Left cardiac atrium (tissue), 4 donors: ENCODE data around the gene ZNF787. TPM values are rescaled to one million over a fixed set of nuclear protein-coding genes. Genes with fewer than 3 reads are reported as not detected.
A peak's percentile ranks its signal among the peaks of the same experiment; 100 is the strongest.
"Not testable (repeated sequence)": the region's sequence is repeated elsewhere in the genome, so short reads cannot be mapped to it uniquely, and the experiment has no call there.

ENCODE experiments used
- ATAC-seq, 2 donors: fragments of 200-7000 bp; cut with Tn5 transposase; one replicate each; pipeline ENCODE4 v1.9.1; 2020; ENCODE audit warnings: mild to moderate bottlenecking in 2 of 2, moderate library complexity in 2 of 2
- DNase-seq: peaks from one replicate; pipeline ENCODE4 v3.0.0-alpha.2; 2020
- intact Hi-C, 2 donors: fragments of 100-400 bp; cut with DNase I; formaldehyde crosslinking; loops; one replicate each; pipeline versions ENCODE4 v1.14.1 to v1.15.1; 2022 to 2023
- total RNA-seq, 2 donors: library from RNA; stranded (reverse); fragmentation: NEBNext Ultra II Directional; extraction: Animal tissue kit (Norgen Biotek cat#: 25700); gene quantifications; one replicate each; pipeline ENCODE4 v1.2.1, GENCODE V29; 2021
- donor health status: DM: no; HTN: yes; CAD: no.
- donor health status: DM: no; HTN: yes; CAD: no; lungs with severe emphysema.
- donor health status: DM: yes; HTN: yes; CAD: no.
- donor health status: Dilated cardiomyopathy.

ZNF787 gene
- total RNA-seq, 2 donors from 2014 or later, result 27.5 to 37.9 TPM

- ATAC-seq (peak; percentile 75 to 77), DNase-seq (peak; percentile 60)
- intact Hi-C loops, result no loop called here
These were observed 10.3 kb downstream of the ZNF787 start for GRCh38 chr19:56110515-56111448.

DNA sequence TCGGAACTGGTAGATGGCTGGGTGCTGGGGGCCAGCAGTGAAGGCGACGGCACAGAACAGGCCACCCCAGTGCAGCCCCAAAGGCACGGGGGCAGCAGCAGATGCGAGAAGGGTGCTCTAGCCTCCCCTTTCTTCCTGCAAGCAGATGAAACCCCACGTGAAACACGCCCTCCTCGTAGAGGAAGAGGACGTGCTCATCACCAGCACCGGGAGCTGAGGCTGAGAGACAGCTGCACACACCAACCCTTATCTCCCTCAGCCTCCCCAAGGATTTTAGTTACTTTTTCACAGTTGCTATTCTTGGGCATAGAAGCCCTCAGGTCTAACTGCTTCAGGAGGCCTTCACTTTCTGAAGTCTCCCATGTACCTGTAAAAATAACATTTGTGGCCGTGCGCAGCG, 11.9 kb downstream of the ZNF787 start:
- DNase-seq (no peak), ATAC-seq (peak in 1 of 2 donors; percentile 5)
- intact Hi-C loops, result no loop called here

DNA sequence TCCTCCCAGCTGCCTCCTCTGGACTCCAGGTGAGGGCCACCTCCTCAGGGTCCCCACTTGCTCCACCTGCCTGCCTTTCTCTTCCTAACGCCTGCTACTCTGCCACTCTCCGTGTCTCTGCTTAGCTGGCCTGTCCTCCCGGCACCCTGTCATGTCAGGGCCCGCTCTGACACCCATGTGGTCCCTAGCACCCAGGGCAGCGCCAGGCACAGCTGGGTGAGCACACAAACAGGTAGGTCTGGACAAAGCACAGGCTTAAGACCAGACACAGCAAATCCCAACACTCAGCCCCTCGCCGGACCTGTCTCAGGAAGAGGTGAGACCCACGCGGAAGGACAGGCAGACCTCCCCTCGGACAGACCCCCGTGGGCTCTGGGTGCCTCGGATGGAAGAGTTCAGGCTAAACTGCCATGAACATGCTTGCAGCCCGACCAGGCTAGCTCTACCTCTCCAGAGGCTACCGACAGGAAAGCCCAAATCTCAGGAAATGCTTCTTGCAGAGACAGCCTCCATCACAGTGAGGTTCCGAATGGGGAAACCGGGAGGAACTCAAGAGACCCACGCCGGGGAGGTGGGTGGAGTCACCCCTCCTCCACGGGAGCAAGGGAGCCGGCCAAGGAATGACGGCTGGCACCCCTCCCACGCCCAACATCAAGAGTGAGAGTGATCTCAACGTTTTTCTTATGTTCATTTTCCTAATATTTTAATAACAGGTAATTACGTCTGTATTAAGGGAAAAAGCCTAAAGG, 12.5 kb downstream of the ZNF787 start:
- ATAC-seq, result peak; percentile 31 to 41
- intact Hi-C loops, result no loop called here
- peak; percentile 69 for DNase-seq

GRCh38 chr19:56107626-56108351, 13.3 kb downstream of the ZNF787 start:
- ATAC-seq (peak; percentile 15 to 32), DNase-seq (no peak)
- intact Hi-C loops, result no loop called here

- ATAC-seq (no peak), DNase-seq (no peak)
- intact Hi-C loops, result no loop called here
These were observed 14.1 kb downstream of the ZNF787 start for GRCh38 chr19:56106993-56107392.

DNA sequence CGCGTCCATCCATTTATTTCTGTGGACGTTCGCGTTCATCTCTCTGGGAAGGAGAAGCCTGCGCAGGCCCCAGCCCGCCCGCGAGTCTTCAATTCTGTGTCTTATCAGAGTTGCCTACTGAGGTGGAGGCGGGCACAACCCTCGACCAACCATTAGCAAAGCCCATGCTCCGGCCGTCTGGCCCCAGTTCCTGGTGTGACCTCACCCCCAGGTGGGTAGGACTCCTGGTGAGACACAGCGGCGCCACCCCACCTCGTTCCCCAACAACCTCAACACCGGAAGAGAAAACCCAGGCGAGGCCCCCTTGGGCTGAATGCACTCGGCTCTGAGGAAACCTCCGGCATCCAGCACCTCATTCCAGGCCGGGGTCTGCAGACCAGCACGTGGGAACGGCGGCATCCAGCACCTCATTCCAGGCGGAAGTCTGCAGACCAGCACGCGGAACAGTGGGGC, 14.7 kb downstream of the ZNF787 start:
- no peak for DNase-seq
- ATAC-seq, result no peak
- intact Hi-C loops, result no loop called here

GRCh38 chr19:56105831-56106396, 15.2 kb downstream of the ZNF787 start:
- intact Hi-C loops, ATAC-seq, DNase-seq: not testable (repeated sequence)

DNA sequence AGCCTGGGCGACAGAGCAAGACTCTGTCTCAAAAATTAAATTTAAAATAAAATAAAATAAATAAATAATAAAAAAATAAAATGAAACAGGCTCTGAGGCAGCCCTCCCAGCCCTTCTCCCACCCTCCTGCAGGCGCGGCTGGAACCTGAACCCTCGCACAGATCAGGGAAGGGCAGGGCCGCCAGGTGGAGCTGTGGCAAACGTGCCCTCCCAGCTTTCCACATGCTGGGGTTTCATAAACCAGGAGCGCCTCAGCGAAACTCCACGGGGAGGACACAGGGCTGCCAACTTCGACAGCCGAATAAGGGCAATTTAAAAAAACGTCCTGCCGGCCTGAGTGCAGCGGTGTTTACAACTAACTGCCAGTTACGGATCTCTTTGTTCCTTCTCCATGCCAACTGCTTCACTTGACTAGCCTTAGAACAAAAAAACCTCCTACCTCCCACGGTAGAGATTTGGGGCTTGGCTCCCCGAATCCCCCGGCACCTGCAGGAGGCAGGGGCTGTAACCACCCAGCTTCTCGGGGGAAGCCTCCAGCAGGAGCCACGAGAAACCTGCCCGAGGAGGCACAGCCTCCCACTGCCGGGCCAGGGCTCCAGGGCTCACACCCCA, 15.9 kb downstream of the ZNF787 start:
- peak; percentile 74 for DNase-seq
- intact Hi-C loops, result no loop called here

DNA sequence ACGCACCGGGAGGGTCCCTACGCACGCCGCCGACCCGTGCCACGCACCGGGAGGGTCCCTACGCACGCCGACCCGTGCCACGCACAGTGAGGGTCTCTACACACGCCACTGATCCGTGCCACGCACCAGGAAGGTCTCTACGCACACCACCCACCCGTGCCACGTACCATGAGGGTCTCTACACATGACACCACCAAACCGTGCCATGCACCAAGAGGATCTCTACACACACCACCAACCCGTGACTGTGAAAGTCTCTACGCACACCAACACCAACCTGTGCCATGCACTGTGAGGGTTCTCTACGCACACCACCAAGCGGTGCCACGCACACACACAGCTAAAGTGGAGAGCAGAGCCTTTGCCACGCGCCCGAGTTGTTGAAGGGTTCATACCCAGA, 16.7 kb downstream of the ZNF787 start:
- DNase-seq (no peak), ATAC-seq (no peak)
- intact Hi-C loops, result no loop called here

More for the DNA sequence above, 15.9 kb downstream of the ZNF787 start:
- peak; percentile 48 to 73 for ATAC-seq

- DNase-seq (no peak), ATAC-seq (no peak)
- intact Hi-C loops, result no loop called here
These were observed 18.0 kb downstream of the ZNF787 start for GRCh38 chr19:56103027-56103614.

DNA sequence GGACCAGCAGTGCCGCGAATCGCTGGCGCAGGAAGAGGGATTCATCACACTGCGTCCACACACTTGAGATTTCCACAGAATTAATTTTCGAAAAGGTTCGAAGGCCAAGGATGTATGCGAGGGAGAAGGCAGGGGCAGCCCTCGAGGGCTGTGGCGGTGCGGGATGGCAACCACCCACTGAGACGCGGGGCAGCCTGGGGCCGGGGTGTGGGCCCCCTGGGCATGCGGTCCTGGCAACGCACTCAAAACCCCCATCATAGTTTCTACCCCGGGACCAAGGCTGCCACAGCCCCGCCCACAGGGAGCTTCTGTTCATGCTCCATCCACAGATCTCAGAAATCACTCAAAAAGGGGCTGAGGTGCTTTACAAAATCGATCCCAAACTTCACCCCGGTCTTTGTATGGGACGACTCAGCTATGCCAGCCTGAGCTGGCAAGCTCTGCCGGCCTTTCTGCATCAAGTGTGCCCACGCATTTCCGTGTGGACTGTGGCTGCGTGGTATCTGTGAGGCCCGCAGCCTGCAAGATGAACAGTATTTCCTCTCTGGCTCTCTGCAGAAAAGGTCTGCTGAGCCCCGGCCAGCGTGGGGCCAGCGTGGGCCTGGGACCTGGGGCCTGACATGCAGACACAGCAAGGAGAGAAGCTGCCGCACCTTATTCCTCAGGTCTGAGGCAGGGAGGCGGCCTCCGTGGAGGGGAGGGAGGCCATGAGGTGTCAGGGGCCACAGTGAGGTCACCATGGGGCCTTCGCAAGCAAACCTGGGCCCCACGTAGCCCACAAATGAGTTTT, 19.2 kb downstream of the ZNF787 start:
- intact Hi-C loops, result no loop called here
- no peak for DNase-seq

DNA sequence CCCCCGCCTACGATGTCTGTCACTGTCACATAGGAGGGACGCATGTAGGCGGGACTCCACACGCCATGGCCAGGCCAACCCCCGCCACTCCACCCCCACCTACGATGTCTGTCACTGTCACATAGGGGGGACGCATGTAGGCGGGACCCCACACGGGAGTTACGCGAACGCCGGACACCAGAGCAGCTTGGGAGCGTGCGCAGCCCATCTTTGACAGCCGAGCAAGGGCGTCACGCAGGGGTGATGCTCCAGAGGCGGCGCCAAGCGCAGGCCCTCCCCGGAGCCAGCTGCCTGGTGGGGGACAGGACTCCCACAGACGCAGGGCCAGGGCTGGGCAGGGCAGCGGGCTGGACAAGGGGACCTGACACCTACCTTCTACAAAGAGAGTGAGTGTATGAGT, 20.0 kb downstream of the ZNF787 start:
- no peak for ATAC-seq
- DNase-seq, result no peak
- intact Hi-C loops, result no loop called here

More for the DNA sequence above, 19.2 kb downstream of the ZNF787 start:
- no peak for ATAC-seq

DNA sequence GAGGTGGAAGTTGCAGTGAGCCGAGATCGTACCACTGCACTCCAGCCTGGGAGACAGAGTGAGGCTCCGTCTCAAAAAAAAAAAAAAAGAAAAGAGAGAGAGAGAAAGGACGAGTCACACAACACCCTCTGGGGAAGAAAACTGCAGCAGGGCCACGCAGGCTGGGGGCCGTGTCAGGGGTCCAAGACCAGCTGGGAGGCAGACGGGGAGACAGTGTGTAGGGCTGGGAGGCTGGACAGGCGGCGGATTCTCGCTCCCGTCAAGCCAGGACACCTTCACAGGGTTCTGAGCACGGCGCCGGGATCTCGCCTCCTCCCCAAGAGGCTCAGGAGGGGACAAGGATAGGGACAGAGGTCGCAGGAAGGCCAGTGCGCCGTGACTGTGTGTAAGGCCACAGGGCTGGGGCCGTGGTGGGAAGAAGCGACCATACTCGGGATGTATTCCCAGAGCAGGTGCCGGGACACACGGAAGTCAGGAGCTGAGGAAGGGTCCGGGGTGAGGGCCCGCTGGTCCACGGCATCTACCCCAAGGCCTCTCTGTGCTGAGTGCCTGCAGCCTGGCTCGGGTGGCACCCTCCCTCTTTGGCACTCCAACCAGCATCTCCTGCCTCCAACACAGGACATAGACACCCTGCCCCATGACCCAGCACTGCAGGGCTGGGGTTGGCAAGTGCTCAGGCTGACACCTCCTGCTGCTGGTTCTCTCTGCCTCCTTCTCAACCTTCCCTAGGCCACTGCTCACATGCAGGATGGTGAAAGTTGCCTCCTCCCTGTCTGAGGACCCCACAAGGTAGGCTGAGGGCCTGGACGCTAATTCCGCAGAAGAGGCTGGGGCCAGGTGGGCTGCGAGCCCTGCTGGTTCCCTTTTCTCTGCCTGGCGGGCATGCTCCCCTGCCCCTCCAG, 21.2 kb downstream of the ZNF787 start:
- DNase-seq (no peak), ATAC-seq (no peak)
- intact Hi-C loops, result no loop called here

GRCh38 chr19:56098731-56099568, 22.1 kb downstream of the ZNF787 start:
- ATAC-seq, result no peak
- no peak for DNase-seq
- intact Hi-C loops, result no loop called here

DNA sequence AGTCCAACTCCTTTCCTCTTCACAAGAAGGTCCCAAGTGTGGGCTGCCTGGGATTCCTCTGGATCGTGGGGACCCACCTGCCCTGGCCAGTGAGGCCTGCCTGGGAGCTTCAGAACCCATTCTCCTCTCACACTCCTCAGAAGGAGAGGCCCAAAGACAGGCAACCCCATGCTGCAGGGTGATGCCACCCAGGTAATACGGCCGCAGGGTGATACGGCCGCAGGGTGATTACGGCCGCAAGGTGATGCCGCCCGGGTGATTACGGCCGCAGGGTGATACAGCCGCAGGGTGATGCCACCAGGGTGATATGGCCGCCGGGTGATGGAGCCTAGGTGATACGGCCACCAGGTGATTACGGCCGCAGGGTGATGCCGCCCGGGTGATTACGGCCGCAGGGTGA, 22.9 kb downstream of the ZNF787 start:
- ATAC-seq, intact Hi-C loops, DNase-seq: not testable (repeated sequence)

DNA sequence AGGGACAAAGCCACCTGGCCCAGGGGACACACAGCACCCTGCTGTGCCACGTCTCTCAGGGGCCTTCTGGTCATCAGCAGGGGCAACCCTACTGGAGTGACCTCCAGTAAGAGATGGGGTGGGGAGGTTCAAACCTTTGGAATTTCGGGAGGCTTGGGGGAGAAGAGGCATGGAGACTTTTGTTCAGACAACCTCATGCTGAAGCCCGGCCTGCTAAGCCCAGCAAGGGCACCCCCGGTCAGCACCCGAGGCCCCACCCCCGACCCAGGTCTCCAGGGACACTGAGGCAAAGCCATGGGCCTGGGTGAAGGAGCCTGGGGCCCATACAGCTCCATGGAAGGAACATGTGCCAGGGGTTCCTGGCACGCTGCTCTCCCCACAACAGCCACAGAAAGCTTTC, 23.3 kb downstream of the ZNF787 start:
- DNase-seq, result no peak
- ATAC-seq, result no peak
- intact Hi-C loops, result no loop called here
